HG03108 (cell line): Measurements from ENCODE around the gene IKBKE.

ENCODE experiments used
- ATAC-seq: cut with Tn5 transposase; IDR thresholded peaks from one replicate; pipeline ENCODE4 v1.9.1; 2021; ENCODE audit warnings: moderate library complexity; ENCODE audit not compliant: unreplicated experiment

Gene IKBKE

DNA sequence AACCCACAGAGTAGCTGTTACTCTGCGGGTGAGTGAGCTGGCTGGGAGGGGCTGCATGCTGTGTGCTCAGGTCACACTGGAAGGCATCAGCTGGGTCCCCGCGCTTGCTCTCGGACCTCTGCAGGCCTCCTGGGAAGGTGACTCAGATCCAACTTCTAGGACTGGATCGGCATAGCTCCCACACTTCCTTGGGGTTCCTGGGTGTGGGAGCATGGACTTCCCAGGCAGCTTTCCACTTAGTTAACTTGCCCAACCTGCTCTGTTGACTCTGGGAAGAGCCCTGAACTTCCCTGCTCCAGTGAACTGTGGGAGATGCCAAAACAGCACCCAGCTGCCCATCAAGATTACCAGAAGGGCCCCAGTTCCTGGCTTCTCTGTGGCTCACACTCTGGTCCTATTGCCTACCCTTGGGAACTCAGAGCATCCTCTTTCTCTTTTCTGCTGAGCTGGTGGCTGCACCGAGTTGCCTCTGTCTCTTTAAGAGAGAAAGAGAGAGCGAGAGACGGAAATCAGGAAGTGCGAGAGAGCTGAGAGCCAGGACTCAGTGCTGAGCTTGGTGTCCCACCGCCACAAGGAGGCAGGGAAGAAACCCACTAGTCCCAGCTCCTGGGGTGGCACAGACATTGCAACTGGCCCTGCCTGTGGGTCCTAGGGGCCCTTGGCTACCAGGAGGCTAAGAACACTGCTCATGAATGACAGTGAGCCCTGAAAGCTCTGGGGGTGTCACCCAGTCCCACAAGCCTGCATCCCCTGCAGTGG lies at the start of gene IKBKE:
TSS of gene IKBKE (plus strand) at position 544 of the 759 bp plus-strand sequence. CDS start 2,752 bp downstream, outside the sequence.
- peak; percentile 48 for ATAC-seq

- no peak for ATAC-seq
Measured at GRCh38 chr1:206421616-206422340, 48.5 kb upstream of the IKBKE start.

- ATAC-seq = no peak
Measured at GRCh38 chr1:206422525-206422924, 47.8 kb upstream of the IKBKE start.

- ATAC-seq = no peak
Measured at GRCh38 chr1:206427291-206427690, 43.0 kb upstream of the IKBKE start.

DNA sequence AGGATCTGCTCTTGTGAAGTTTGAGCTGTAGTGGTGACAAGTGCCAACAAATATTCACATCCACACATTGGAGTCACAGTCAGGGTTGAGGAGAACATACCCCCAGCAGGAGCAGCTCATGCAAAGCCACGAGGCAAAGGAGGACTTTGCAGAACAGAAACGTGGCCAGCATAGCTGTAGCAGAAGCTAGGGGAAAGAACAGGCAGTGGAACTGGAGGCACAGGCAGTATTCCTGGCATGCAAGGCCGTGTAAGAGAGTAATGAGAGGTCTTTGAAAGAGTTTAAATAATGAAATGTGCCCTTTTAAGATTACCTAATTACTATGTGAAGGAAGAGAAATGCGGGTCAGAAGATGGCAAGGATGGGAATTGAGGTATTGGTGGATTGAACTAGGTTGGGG lies 40.9 kb upstream of the IKBKE start:
- ATAC-seq = no peak

- ATAC-seq = peak; percentile 99
Measured at GRCh38 chr1:206430031-206430983, 40.0 kb upstream of the IKBKE start.

- ATAC-seq = no peak
Measured at GRCh38 chr1:206435445-206435844, 34.8 kb upstream of the IKBKE start.

DNA sequence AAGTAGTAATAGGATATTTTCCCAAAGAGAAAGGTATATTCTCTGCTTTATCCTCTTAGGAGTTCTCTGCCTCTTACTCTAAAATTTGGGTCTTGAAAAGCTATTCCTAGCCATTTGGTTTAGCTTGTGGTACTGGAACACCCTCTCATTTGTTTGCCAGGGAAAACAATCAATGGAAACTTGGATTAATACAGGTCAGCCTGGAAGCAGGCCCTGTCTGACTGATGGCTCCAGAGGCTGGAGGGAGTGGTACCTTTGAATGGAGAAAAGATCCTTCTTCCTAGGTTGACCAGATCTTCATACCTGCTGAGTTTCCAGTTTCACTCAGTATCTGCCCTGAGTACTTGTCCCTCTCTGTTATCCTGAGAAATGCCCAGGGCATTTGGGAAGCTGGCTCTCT lies 31.7 kb upstream of the IKBKE start:
- no peak for ATAC-seq

DNA sequence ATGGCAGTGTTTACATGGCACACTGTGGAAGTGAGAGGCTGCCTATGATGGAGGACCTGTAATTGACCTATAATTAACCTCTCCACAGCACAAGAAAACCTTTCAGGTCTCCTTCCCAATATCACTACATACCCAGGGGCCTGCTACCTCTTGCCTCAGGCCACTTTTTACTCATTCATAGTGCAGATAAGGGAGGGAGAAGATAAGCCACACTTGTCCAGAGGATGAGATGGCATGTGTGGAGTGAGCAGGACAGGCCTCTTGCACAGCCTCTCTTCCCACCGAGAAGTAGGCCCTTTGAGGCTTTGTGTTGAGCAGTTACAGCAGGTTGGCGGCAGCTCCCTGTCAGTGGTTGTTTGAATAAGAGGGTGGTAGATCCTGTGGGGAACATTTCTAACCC lies 31.1 kb upstream of the IKBKE start:
- ATAC-seq = no peak

GRCh38 chr1:206441336-206441967 lies 28.8 kb upstream of the IKBKE start:
- no peak for ATAC-seq

- no peak for ATAC-seq
Measured at GRCh38 chr1:206442101-206442500, 28.2 kb upstream of the IKBKE start.

DNA sequence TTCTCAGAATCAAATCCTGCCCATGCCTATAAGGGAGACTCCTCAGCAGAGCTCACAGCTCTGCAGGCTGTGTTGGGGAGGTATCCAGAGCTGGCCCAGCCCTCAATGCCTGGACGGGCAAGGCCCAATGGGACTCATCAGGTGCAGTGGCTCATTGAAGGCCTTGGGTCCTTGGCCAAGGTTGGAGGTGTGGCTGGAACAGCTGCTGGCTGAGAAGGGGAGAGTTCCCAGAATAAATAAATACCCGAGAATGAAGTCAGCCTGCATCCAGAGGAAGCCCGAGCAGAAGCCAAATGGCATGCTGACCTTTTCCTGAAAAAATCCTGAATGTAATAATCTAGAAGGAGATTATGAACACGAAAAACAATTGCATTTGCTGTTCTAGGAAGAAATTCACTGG lies 25.2 kb upstream of the IKBKE start:
- ATAC-seq = no peak

GRCh38 chr1:206445911-206446356 lies 24.3 kb upstream of the IKBKE start:
- ATAC-seq = no peak

GRCh38 chr1:206446688-206447421 lies 23.4 kb upstream of the IKBKE start:
- ATAC-seq = no peak

DNA sequence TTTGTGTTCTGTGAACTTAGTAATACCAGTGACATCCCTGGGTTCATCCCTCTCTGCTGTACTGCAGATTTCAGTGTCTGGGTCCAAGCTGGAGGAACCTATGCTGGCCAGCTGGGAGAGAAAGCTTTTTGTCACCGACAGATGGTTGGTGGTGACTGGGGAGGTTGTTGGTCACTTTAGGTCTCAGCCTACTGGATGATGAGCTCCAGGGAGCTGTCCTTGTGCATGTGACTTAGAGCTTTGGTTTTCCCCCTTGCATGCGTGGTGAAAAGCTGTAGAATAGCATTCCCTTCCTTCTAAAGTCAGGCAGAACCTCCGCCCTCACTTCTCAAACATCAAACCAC lies 22.9 kb upstream of the IKBKE start:
- no peak for ATAC-seq

DNA sequence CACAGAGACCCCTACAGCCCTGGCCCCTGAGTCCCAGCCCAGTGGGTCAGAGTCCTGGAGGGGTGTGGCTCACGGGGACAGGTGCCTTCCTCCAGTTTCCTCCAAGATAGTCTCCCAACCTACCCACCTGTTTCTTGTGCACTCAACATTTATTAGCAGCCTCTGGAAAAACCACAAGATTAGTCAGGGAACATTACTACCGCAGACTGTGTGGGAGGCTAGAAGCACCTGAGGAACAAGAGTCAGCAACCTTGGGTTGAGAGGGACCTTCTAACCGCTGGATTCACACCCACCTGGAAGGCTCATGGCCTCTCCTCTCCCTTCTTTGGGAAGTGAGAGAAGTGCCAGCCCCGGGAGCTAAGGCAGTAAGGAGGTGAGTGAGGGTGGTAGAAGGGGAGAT lies 22.5 kb upstream of the IKBKE start:
- ATAC-seq = no peak

GRCh38 chr1:206448471-206448870 lies 21.8 kb upstream of the IKBKE start:
- ATAC-seq = no peak

DNA sequence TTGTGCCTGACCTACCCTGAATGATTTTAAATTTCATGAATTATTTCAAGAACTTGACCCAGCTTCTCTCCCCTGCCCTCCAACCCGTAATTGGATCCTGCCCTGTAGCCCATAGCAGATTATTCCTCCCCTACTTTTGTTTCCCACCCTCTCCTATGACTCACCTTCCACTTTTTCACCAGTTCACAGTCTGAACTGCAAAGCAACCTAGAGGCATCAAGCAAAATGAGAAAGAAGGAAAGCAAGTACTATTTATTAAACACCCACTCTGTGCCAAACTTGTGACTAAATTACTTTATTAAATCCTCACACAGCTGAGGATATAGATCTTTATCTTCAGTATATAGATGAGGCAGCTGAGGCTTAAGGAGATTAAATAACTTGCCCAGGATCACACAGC lies 20.7 kb upstream of the IKBKE start:
- no peak for ATAC-seq

DNA sequence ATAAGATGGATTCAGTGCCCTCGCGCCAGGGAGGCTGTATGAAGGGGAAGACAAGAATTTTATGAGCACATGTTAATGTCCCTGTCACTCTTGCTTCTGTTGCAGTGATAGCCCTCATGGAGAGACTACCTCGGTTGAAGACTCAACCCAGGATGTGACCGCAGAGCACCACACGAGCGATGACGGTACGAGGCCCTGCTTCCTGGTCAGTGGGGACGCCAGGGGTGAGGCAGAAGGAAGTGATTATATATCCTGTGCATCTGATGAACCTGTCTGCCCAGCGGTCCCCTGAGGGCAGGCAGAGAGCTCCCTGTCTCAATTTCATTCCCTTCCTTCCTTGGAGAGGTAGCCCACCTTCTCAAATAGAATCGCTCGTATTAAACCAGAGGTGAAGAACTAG lies 20.0 kb upstream of the IKBKE start:
- no peak for ATAC-seq

DNA sequence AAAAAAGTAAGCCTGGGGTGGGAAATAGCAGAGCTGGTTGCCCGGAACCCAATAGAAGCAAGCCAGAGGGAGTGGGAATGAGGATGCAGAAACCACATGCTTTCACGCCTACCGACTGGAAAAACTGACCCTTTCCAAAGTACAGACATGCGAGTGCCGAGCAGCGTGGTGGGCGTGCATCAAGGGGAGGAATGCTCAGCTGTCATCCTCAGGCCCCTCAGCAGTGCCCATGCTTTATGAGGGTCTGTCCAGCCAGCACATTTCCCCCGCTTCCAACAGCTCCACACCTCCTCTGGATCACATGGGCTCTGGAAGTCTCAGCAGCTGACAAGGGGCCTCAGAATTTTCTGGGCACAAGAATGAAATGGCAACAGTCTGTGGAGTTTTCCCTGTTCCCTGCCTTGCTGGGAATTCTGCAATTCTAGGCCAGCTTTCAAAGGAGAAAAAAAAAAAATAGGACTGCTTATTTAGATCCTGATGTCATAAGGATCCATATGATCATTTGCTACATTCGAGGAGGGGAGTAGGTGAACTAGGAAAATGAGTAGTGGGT lies 19.1 kb upstream of the IKBKE start:
- no peak for ATAC-seq
